SK-N-SH treated with all-trans-retinoic acid at 6 μM for 48 hours (cell line): Measurements from ENCODE around the gene LMCD1.

Experiments
- ATAC-seq: fragments of 200-7000 bp; cut with Tn5 transposase; 3 replicates; pipeline ENCODE4 v1.9.1; 2020; ENCODE audit warnings: mild to moderate bottlenecking, moderate library complexity
- ARNTL ChIP-seq: fragments of 450-650 bp; formaldehyde crosslinking; IDR thresholded peaks from 2 replicates; pipeline ENCODE4 v1.5.0; 2020; ENCODE audit warnings: low read depth, mild to moderate bottlenecking, moderate library complexity, borderline replicate concordance
- BACH2 ChIP-seq: fragments of 250-450 bp; sonication (Bioruptor Pico); IDR thresholded peaks from 2 replicates; pipeline ENCODE4 v1.9.0; 2021; ENCODE audit warnings: mild to moderate bottlenecking, borderline replicate concordance
- CSDC2 ChIP-seq: fragments of 250-450 bp; sonication (Bioruptor Pico); IDR thresholded peaks from 2 replicates; pipeline ENCODE4 v1.5.0; 2020; ENCODE audit warnings: mild to moderate bottlenecking, moderate library complexity
- CSRNP3 ChIP-seq: fragments of 250-450 bp; sonication (Bioruptor Pico); IDR thresholded peaks from 2 replicates; pipeline ENCODE4 v1.5.1; 2021; ENCODE audit warnings: mild to moderate bottlenecking, moderate library complexity
- ESRRG ChIP-seq: fragments of 250-450 bp; sonication (Bioruptor Pico); IDR thresholded peaks from 2 replicates; pipeline ENCODE4 v1.6.1; 2021; ENCODE audit warnings: mild to moderate bottlenecking
- ISL1 ChIP-seq: fragments of 250-450 bp; sonication (Bioruptor Pico); IDR thresholded peaks from 2 replicates; pipeline ENCODE4 v2.1.2; 2022; ENCODE audit warnings: mild to moderate bottlenecking, moderate library complexity
- OSR1 ChIP-seq: fragments of 250-450 bp; sonication (Bioruptor Pico); IDR thresholded peaks from 2 replicates; pipeline ENCODE4 v1.8.0; 2022; ENCODE audit warnings: moderate library complexity, mild to moderate bottlenecking, inconsistent platforms
- PATZ1 ChIP-seq: fragments of 250-450 bp; sonication (Bioruptor Pico); IDR thresholded peaks from 2 replicates; pipeline ENCODE4 v1.8.0; 2020; ENCODE audit warnings: mild to moderate bottlenecking, moderate library complexity, borderline replicate concordance
- POU6F1 ChIP-seq: fragments of 250-450 bp; sonication (Bioruptor Pico); IDR thresholded peaks from 2 replicates; pipeline ENCODE4 v1.8.0; 2021; ENCODE audit warnings: low read depth, mild to moderate bottlenecking, moderate library complexity, borderline replicate concordance
- PPARA ChIP-seq: fragments of 250-450 bp; sonication (Bioruptor Pico); IDR thresholded peaks from 2 replicates; pipeline ENCODE4 v1.5.0; 2020; ENCODE audit warnings: mild to moderate bottlenecking, borderline replicate concordance
- RARB ChIP-seq: fragments of 250-450 bp; sonication (Bioruptor Pico); IDR thresholded peaks from 2 replicates; pipeline ENCODE4 v1.8.0; 2021; ENCODE audit warnings: mild to moderate bottlenecking, moderate library complexity
- SNAI2 ChIP-seq: fragments of 250-450 bp; sonication (Bioruptor Pico); IDR thresholded peaks from 2 replicates; pipeline ENCODE4 v1.5.0; 2020; ENCODE audit warnings: mild to moderate bottlenecking, moderate library complexity
- TCF4 ChIP-seq: fragments of 250-450 bp; sonication (Bioruptor Pico); IDR thresholded peaks from 2 replicates; pipeline ENCODE4 v1.8.0; 2021; ENCODE audit warnings: mild to moderate bottlenecking, moderate library complexity, borderline replicate concordance
- TOX ChIP-seq: fragments of 250-450 bp; sonication (Bioruptor Pico); IDR thresholded peaks from 2 replicates; pipeline ENCODE4 v1.8.0; 2021; ENCODE audit warnings: mild to moderate bottlenecking, moderate library complexity, borderline replicate concordance
- TSHZ2 ChIP-seq: fragments of 250-450 bp; sonication (Bioruptor Pico); IDR thresholded peaks from 2 replicates; pipeline ENCODE4 v1.5.0; 2020; ENCODE audit warnings: mild to moderate bottlenecking, moderate library complexity
- ZC3H10 ChIP-seq: fragments of 250-450 bp; sonication (Bioruptor Pico); IDR thresholded peaks from 2 replicates; pipeline ENCODE4 v1.5.1; 2021; ENCODE audit warnings: mild to moderate bottlenecking, moderate library complexity
- ZFP3 ChIP-seq: fragments of 250-450 bp; sonication (Bioruptor Pico); IDR thresholded peaks from 2 replicates; pipeline ENCODE4 v1.5.0; 2020; ENCODE audit warnings: mild to moderate bottlenecking, moderate library complexity
- ZFP30 ChIP-seq: fragments of 450-650 bp; formaldehyde crosslinking; IDR thresholded peaks from 2 replicates; pipeline ENCODE4 v1.5.0; 2022; ENCODE audit warnings: mild to moderate bottlenecking, moderate library complexity
- ZNF565 ChIP-seq: fragments of 450-650 bp; formaldehyde crosslinking; conservative IDR thresholded peaks from 2 replicates; pipeline ENCODE4 v1.5.0; 2020; ENCODE audit warnings: low read depth, mild to moderate bottlenecking, moderate library complexity
- ZNF70 ChIP-seq: fragments of 450-650 bp; formaldehyde crosslinking; IDR thresholded peaks from 2 replicates; pipeline ENCODE4 v1.5.0; 2020; ENCODE audit warnings: mild to moderate bottlenecking, moderate library complexity
- ZNF8 ChIP-seq: fragments of 450-650 bp; formaldehyde crosslinking; IDR thresholded peaks from 2 replicates; pipeline ENCODE4 v1.5.0; 2020; ENCODE audit warnings: mild to moderate bottlenecking, moderate library complexity

Gene LMCD1

GRCh38 chr3:8561370-8561769 lies 59.7 kb downstream of the LMCD1 start:
- no peak for ATAC-seq
- TF ChIP-seq ZC3H10 (CRISPR knock-in tag): no peak
- no peak for TF ChIP-seq TOX (CRISPR knock-in tag)
- no peak for TF ChIP-seq CSDC2
- TF ChIP-seq TCF4 (CRISPR knock-in tag): no peak
- no peak for TF ChIP-seq ZFP3
- no peak for TF ChIP-seq PPARA (CRISPR knock-in tag)

- TF ChIP-seq PPARA (CRISPR knock-in tag) (no peak), ZNF8 (CRISPR knock-in tag) (no peak), CSDC2 (no peak), BACH2 (CRISPR knock-in tag) (no peak), OSR1 (CRISPR knock-in tag) (no peak), CSRNP3 (CRISPR knock-in tag) (no peak), TSHZ2 (no peak), ESRRG (no peak), POU6F1 (CRISPR knock-in tag) (no peak), RARB (CRISPR knock-in tag) (no peak), ZFP3 (no peak), PATZ1 (CRISPR knock-in tag) (no peak), ISL1 (CRISPR knock-in tag) (no peak), ARNTL (CRISPR knock-in tag) (no peak), SNAI2 (CRISPR knock-in tag) (no peak)
- TF ChIP-seq, all 23 proteins: peak for 0
- ATAC-seq: no peak
These were observed 60.5 kb downstream of the LMCD1 start for GRCh38 chr3:8562081-8562595.

- ATAC-seq: no peak
- TF ChIP-seq TOX (CRISPR knock-in tag) (no peak), ZNF70 (CRISPR knock-in tag) (no peak), RARB (CRISPR knock-in tag) (no peak), PATZ1 (CRISPR knock-in tag) (no peak), ESRRG (no peak), CSRNP3 (CRISPR knock-in tag) (no peak), ZNF565 (CRISPR knock-in tag) (no peak), ZNF8 (CRISPR knock-in tag) (no peak), ZFP30 (CRISPR knock-in tag) (no peak), ZC3H10 (CRISPR knock-in tag) (no peak), POU6F1 (CRISPR knock-in tag) (no peak)
These were observed 61.5 kb downstream of the LMCD1 start for GRCh38 chr3:8563146-8563545.
